PC-3 (cell line): ENCODE data around the gene PSMD6.

Experiments used
- EZH2 ChIP-seq: fragments of 300-600 bp; sonication (generic); IDR thresholded peaks from one replicate; pipeline ENCODE4 v1.6.1; 2017; ENCODE audit warnings: antibody characterized with exemption, mild to moderate bottlenecking, low read length; ENCODE audit not compliant: unreplicated experiment
- EZH2phosphoT487 ChIP-seq: fragments of 300-600 bp; sonication (generic); IDR thresholded peaks from 2 replicates; pipeline ENCODE4 v1.6.1; 2018; ENCODE audit warnings: mild to moderate bottlenecking, antibody characterized with exemption, low read length, borderline replicate concordance
- TF ChIP-seq, protein P1 (sequence below): fragments of 300-600 bp; sonication (generic); conservative IDR thresholded peaks from 2 replicates; pipeline ENCODE4 v1.5.1; 2017; ENCODE audit warnings: antibody characterized with exemption, low read depth, mild to moderate bottlenecking, low read length

DNA sequence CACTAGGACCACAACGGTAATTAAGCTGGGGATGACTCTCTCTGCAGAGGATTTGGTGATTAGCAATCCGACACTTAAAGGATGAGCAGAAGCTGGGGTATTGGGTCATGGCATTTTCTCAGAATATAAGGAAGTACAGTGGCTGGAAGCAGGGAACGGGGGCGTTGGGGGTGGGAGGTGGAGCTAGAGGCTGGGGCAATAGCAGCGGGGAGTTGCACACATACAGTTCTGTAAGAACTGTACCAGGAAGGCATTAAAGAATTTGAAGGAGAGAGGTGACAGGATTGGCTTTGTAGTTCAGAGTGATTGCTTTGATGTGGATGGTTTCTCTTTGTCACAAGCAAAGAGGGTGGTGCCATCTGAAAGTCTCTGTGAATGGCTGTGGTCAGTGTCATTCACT, 28.2 kb downstream of the PSMD6 start:
- TF ChIP-seq, protein P1, sequence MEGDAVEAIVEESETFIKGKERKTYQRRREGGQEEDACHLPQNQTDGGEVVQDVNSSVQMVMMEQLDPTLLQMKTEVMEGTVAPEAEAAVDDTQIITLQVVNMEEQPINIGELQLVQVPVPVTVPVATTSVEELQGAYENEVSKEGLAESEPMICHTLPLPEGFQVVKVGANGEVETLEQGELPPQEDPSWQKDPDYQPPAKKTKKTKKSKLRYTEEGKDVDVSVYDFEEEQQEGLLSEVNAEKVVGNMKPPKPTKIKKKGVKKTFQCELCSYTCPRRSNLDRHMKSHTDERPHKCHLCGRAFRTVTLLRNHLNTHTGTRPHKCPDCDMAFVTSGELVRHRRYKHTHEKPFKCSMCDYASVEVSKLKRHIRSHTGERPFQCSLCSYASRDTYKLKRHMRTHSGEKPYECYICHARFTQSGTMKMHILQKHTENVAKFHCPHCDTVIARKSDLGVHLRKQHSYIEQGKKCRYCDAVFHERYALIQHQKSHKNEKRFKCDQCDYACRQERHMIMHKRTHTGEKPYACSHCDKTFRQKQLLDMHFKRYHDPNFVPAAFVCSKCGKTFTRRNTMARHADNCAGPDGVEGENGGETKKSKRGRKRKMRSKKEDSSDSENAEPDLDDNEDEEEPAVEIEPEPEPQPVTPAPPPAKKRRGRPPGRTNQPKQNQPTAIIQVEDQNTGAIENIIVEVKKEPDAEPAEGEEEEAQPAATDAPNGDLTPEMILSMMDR: no peak
- TF ChIP-seq EZH2phosphoT487: no peak
- no peak for TF ChIP-seq EZH2
